Dermis microvascular lymphatic vessel endothelial cell (primary cell): ENCODE results near the gene ARHGEF37. TPM values are rescaled to one million over a fixed set of nuclear protein-coding genes. Genes with fewer than 3 reads are reported as not detected.

ENCODE experiments used
- DNase-seq, 2 donors: peaks; one replicate each; pipeline versions ENCODE4 v3.0.0 to v3.0.0-alpha.2; 2010; ENCODE audit warnings: low read depth in 2 of 2
- total RNA-seq: library from RNA; depleted of rRNA; stranded (reverse); fragments of >200 nt; gene quantifications from 2 replicates; pipeline ENCODE4 v1.2.1, GENCODE V29; 2014

The ARHGEF37 gene
- total RNA-seq, 1 donor from 2014 or later = 8.3 TPM

- peak; percentile 45 to 94 for DNase-seq
These were observed 46.9 kb downstream of the ARHGEF37 start for GRCh38 chr5:149628221-149628620.

- DNase-seq = no peak
These were observed 47.6 kb downstream of the ARHGEF37 start for GRCh38 chr5:149628846-149629388.

GRCh38 chr5:149629421-149629820 lies 48.1 kb downstream of the ARHGEF37 start:
- no peak for DNase-seq

- no peak for DNase-seq
These were observed 49.0 kb downstream of the ARHGEF37 start for GRCh38 chr5:149630337-149630736.

- DNase-seq = no peak
These were observed 50.2 kb downstream of the ARHGEF37 start for GRCh38 chr5:149631506-149631905.

- DNase-seq = peak in 1 of 2 donors; percentile 91
These were observed 51.3 kb downstream of the ARHGEF37 start for GRCh38 chr5:149632311-149633251.

- DNase-seq = no peak
These were observed 52.4 kb downstream of the ARHGEF37 start for GRCh38 chr5:149633476-149634350.

GRCh38 chr5:149635394-149635793 lies 54.1 kb downstream of the ARHGEF37 start:
- DNase-seq = no peak

GRCh38 chr5:149636191-149636860 lies 55.0 kb downstream of the ARHGEF37 start:
- DNase-seq = no peak

GRCh38 chr5:149636861-149637246 lies 55.6 kb downstream of the ARHGEF37 start:
- peak; percentile 66 to 69 for DNase-seq

- no peak for DNase-seq
These were observed 56.8 kb downstream of the ARHGEF37 start for GRCh38 chr5:149638136-149638535.

GRCh38 chr5:149638546-149639241 lies 57.4 kb downstream of the ARHGEF37 start:
- no peak for DNase-seq

- DNase-seq = no peak
These were observed 58.4 kb downstream of the ARHGEF37 start for GRCh38 chr5:149639737-149640136.

- DNase-seq = no peak
These were observed 59.2 kb downstream of the ARHGEF37 start for GRCh38 chr5:149640350-149640999.

- DNase-seq = no peak
These were observed 59.8 kb downstream of the ARHGEF37 start for GRCh38 chr5:149641000-149641576.

GRCh38 chr5:149641600-149641999 lies 60.3 kb downstream of the ARHGEF37 start:
- DNase-seq = no peak

- DNase-seq = no peak
These were observed 62.5 kb downstream of the ARHGEF37 start for GRCh38 chr5:149643781-149644180.

- DNase-seq = no peak
These were observed 63.3 kb downstream of the ARHGEF37 start for GRCh38 chr5:149644629-149645028.

- no peak for DNase-seq
These were observed 63.9 kb downstream of the ARHGEF37 start for GRCh38 chr5:149645236-149645635.

GRCh38 chr5:149645725-149646124 lies 64.4 kb downstream of the ARHGEF37 start:
- no peak for DNase-seq
